GM03348 (cell line): ENCODE results near the gene CCDC181.
A peak's percentile ranks its signal among the peaks of the same experiment; 100 is the strongest.

ENCODE experiments used
- DNase-seq: peaks from one replicate; pipeline ENCODE4 v3.0.0; 2012; ENCODE audit warnings: low spot score

CCDC181 gene

GRCh38 chr1:169395955-169396354 is 31.3 kb downstream of the CCDC181 start:
- no peak for DNase-seq

- DNase-seq = no peak
These were observed 34.9 kb downstream of the CCDC181 start for GRCh38 chr1:169392406-169392805.

- DNase-seq = no peak
These were observed 37.0 kb downstream of the CCDC181 start for GRCh38 chr1:169390303-169390702.

GRCh38 chr1:169387399-169387798 is 39.9 kb downstream of the CCDC181 start:
- no peak for DNase-seq

- no peak for DNase-seq
These were observed 43.8 kb downstream of the CCDC181 start for GRCh38 chr1:169383449-169383848.

- DNase-seq = no peak
These were observed 46.1 kb downstream of the CCDC181 start for GRCh38 chr1:169381162-169381561.

GRCh38 chr1:169371404-169371803 is 55.9 kb downstream of the CCDC181 start:
- no peak for DNase-seq

GRCh38 chr1:169368406-169368769 is 58.9 kb downstream of the CCDC181 start:
- DNase-seq = no peak

- DNase-seq = peak; percentile 92
These were observed 59.4 kb downstream of the CCDC181 start, which contains the start of the genes BLZF1 and NME7 for GRCh38 chr1:169367686-169368405. Gene BLZF1, plus strand, starts transcription at chr1:169368195. Its CDS starts 1,328 bp downstream, at chr1:169369523. Gene NME7, minus strand, starts transcription at chr1:169367797. Its CDS starts 87 bp downstream, at chr1:169367710.

GRCh38 chr1:169367096-169367685 is 60.1 kb downstream of the CCDC181 start:
- no peak for DNase-seq

GRCh38 chr1:169364948-169365347 is 62.3 kb downstream of the CCDC181 start:
- DNase-seq = no peak

GRCh38 chr1:169363046-169363730 is 64.1 kb downstream of the CCDC181 start:
- DNase-seq = peak; percentile 37

- no peak for DNase-seq
These were observed 66.0 kb downstream of the CCDC181 start for GRCh38 chr1:169361281-169361680.

- DNase-seq = no peak
These were observed 66.9 kb downstream of the CCDC181 start for GRCh38 chr1:169360415-169360814.

- DNase-seq = peak; percentile 10
These were observed 78.8 kb downstream of the CCDC181 start for GRCh38 chr1:169348383-169349036.

GRCh38 chr1:169347688-169348382 is 79.4 kb downstream of the CCDC181 start:
- no peak for DNase-seq

GRCh38 chr1:169346036-169346589 is 81.2 kb downstream of the CCDC181 start:
- no peak for DNase-seq

GRCh38 chr1:169345511-169345910 is 81.8 kb downstream of the CCDC181 start:
- DNase-seq = no peak
